GM12878 (cell line): Measurements from ENCODE around the gene ZMYND11. TPM values are rescaled to one million over a fixed set of nuclear protein-coding genes. Genes with fewer than 3 reads are reported as not detected.

ENCODE experiments used
- ATAC-seq: fragments of 200-7000 bp; cut with Tn5 transposase; 3 replicates; pipeline ENCODE4 v1.9.1; 2020; ENCODE audit warnings: mild to moderate bottlenecking, moderate library complexity
- BruUV-seq: library from RNA; stranded (reverse); fragments of 400-500 nt; replicated peaks from 2 replicates; lab custom pipeline; 2021; lab: Mats Ljungman, UMichigan
- CTCF ChIA-PET: fragments of 300-600 bp; sonication (Branson Sonifier 250); formaldehyde crosslinking; extraction: SDS; loops from one replicate; lab custom pipeline; 2021; ENCODE audit warnings: inconsistent platforms; lab: Yijun Ruan, JAX
- POLR2A ChIA-PET: fragments of 350-600 bp; formaldehyde crosslinking; extraction: SDS; loops from one replicate; lab custom pipeline; 2021; ENCODE audit warnings: inconsistent platforms; lab: Charles Lee
- RAD21 ChIA-PET: fragments of 300-600 bp; sonication (Branson Sonifier 250); formaldehyde crosslinking; loops from one replicate; lab custom pipeline; 2023; ENCODE audit warnings: antibody characterized with exemption; ENCODE audit not compliant: unreplicated experiment; lab: Charles Lee
- SMC1A ChIA-PET: fragments of 300-600 bp; sonication (Branson Sonifier 250); formaldehyde crosslinking; loops from one replicate; lab custom pipeline; 2023; ENCODE audit not compliant: unreplicated experiment, uncharacterized antibody; lab: Charles Lee
- DNase-seq: peaks from one replicate; pipeline ENCODE4 v3.0.0-alpha.2; 2011; ENCODE audit warnings: low read depth, low spot score
- FAIRE-seq: peaks from 3 replicates; lab custom pipeline; 2011; peaks lifted over from hg19 to GRCh38; lab: Jason Lieb, UNC
- H2AFZ ChIP-seq: 2 replicates; pipeline ENCODE4 v1.6.0; 2011; ENCODE audit warnings: low read depth, low read length, control low read depth; ENCODE audit not compliant: control insufficient read depth
- H3K27ac ChIP-seq: 2 replicates; pipeline ENCODE4 v1.5.1; 2011; ENCODE audit warnings: control low read depth; ENCODE audit not compliant: control insufficient read depth, insufficient read depth
- H3K27me3 ChIP-seq, 2 experiments: replicated peaks in 1 of 2; 2 replicates each; pipeline versions ENCODE4 v1.6.0 to v1.6.1; 2011; ENCODE audit warnings: low read length in 1 of 2; ENCODE audit not compliant: control insufficient read depth in 2 of 2, insufficient read depth in 2 of 2
- H3K36me3 ChIP-seq, 2 experiments: 2 replicates each; pipeline ENCODE4 v1.5.1; 2011; ENCODE audit warnings: low read length in 1 of 2; ENCODE audit not compliant: control insufficient read depth in 2 of 2, insufficient read depth in 2 of 2
- H3K4me1 ChIP-seq: 2 replicates; pipeline ENCODE4 v1.6.1; 2011; ENCODE audit warnings: mild to moderate bottlenecking, low read length, moderate library complexity, mixed read lengths; ENCODE audit not compliant: control insufficient read depth, insufficient read depth
- H3K4me2 ChIP-seq: 2 replicates; pipeline ENCODE4 v1.6.0; 2011; ENCODE audit warnings: control low read depth; ENCODE audit not compliant: control insufficient read depth, insufficient read depth
- H3K4me3 ChIP-seq: fragments of 200-600 bp; sonication (generic); 2 replicates; pipeline ENCODE4 v1.5.1; 2016
- H3K79me2 ChIP-seq: 2 replicates; pipeline ENCODE4 v1.6.0; 2011; ENCODE audit warnings: low read length; ENCODE audit not compliant: control insufficient read depth, insufficient read depth
- H3K9ac ChIP-seq: 2 replicates; pipeline ENCODE4 v1.8.0; 2011; ENCODE audit warnings: low read length, control low read depth, mixed read lengths; ENCODE audit not compliant: control insufficient read depth, insufficient read depth
- H3K9me3 ChIP-seq: replicated peaks from 3 replicates; pipeline ENCODE4 v1.5.1; 2011; ENCODE audit warnings: mild to moderate bottlenecking, low read length; ENCODE audit not compliant: control insufficient read depth, insufficient read depth
- H4K20me1 ChIP-seq: 2 replicates; pipeline ENCODE4 v1.6.0; 2011; ENCODE audit not compliant: control insufficient read depth, insufficient read depth
- ATF7 ChIP-seq: fragments of 450-650 bp; IDR thresholded peaks from 2 replicates; pipeline ENCODE4 v1.6.1; 2016; ENCODE audit warnings: low read depth, mild to moderate bottlenecking
- E2F4 ChIP-seq: IDR thresholded peaks from 2 replicates; pipeline ENCODE4 v1.6.1; 2012; ENCODE audit warnings: low read depth, low read length, improper control_type of control experiment
- EP300 ChIP-seq, 2 experiments: fragments of 150-350 bp in 1 of 2; IDR thresholded peaks; 2 replicates each; pipeline ENCODE4 v1.6.1; 2011 to 2012; ENCODE audit warnings: low read depth in 2 of 2, low read length in 2 of 2, borderline replicate concordance in 1 of 2, improper control_type of control experiment in 1 of 2, inconsistent platforms in 1 of 2; ENCODE audit not compliant: control insufficient read depth in 1 of 2
- PAX8 ChIP-seq: fragments of 450-650 bp; IDR thresholded peaks from 2 replicates; pipeline ENCODE4 v1.6.1; 2017; ENCODE audit warnings: mild to moderate bottlenecking, moderate library complexity
- PKNOX1 ChIP-seq: fragments of 450-650 bp; IDR thresholded peaks from 2 replicates; pipeline ENCODE4 v1.6.1; 2016; ENCODE audit warnings: mild to moderate bottlenecking
- RAD21 ChIP-seq: IDR thresholded peaks from 2 replicates; pipeline ENCODE4 v1.6.1; 2011; ENCODE audit warnings: mild to moderate bottlenecking, low read depth, low read length, moderate library complexity; ENCODE audit not compliant: insufficient read depth
- STAT3 ChIP-seq: IDR thresholded peaks from 2 replicates; pipeline ENCODE4 v1.6.1; 2011; ENCODE audit warnings: low read depth, low read length, improper control_type of control experiment
- YBX1 ChIP-seq: fragments of 450-650 bp; IDR thresholded peaks from 2 replicates; pipeline ENCODE4 v1.6.1; 2016; ENCODE audit warnings: antibody characterized with exemption
- ZBED1 ChIP-seq: IDR thresholded peaks from 2 replicates; pipeline ENCODE4 v1.6.1; 2016; ENCODE audit warnings: borderline replicate concordance
- ZBTB40 ChIP-seq: fragments of 450-650 bp; IDR thresholded peaks from 2 replicates; pipeline ENCODE4 v1.6.1; 2016; ENCODE audit warnings: mild to moderate bottlenecking, moderate library complexity, borderline replicate concordance
- whole genome bisulfite sequencing: methylation state at CpG from one replicate; pipeline ENCODE4 v1.1.6; 2016; ENCODE audit warnings: low lambda C conversion rate; ENCODE audit not compliant: insufficient replicate concordance, insufficient coverage; ENCODE audit errors: missing lambda C conversion rate; 5-methylcytosine and 5-hydroxymethylcytosine counted together
- in situ Hi-C: fragments of 300-500 bp; cut with MboI; formaldehyde crosslinking; loops from 9 replicates; pipeline ENCODE4 v1.14.3; 2018; ENCODE audit warnings: mixed read lengths
- intact Hi-C: fragments of 100-400 bp; cut with micrococcal nuclease; formaldehyde crosslinking; loops from one replicate; pipeline ENCODE4 v1.14.2; 2022; ENCODE audit not compliant: unreplicated experiment
- polyA plus RNA-seq, 11 experiments: library from polyadenylated mRNA; depleted of rRNA in 4 of 11; unstranded in 6 of 11; stranded (reverse) in 5 of 11; fragments of >200 nt; fragmentation: Nextera tagmentation in 4 of 11; fragmentation: Illumina TruSeq in 1 of 11; extraction: Ambion mirVana in 4 of 11; extraction: Trizol in 1 of 11; gene quantifications; 1 replicate in 1 of 11; 2 replicates in 10 of 11; pipeline versions ENCODE4 v1.2.1 to v1.2.3, GENCODE V29; 2011 to 2016; ENCODE audit warnings: inconsistent platforms in 2 of 11, missing spikeins in 2 of 11, low read depth in 1 of 11
- total RNA-seq, 4 experiments: library from RNA; depleted of rRNA in 3 of 4; stranded (reverse); fragments of >200 nt in 3 of 4; fragmentation: Illumina TruSeq in 1 of 4; extraction: Trizol in 1 of 4; gene quantifications; 2 replicates each; pipeline versions ENCODE4 v1.2.1 to v1.2.3, GENCODE V29; 2013 to 2021

Gene ZMYND11
- total and polyA plus RNA-seq, 10 of the 15 experiments (the other 5 are each of a cell fraction or from before 2014, with no cell fraction given) = 3.3 to 24.4 (median 13.1) TPM

GRCh38 chr10:188546-188945 is 53.3 kb downstream of the ZMYND11 start:
- Histone ChIP-seq H3K9ac (no peak overlapping the region), H3K79me2 (no peaks in the 10 kb centered on the region), H3K4me1 (no peaks in the 10 kb centered on the region), H3K4me3 (no peak overlapping the region), H3K36me3 (peaks cover 2 to 4% of the 10 kb centered on the region in 2 experiments; a peak in 3 of 4 replicates), H3K9me3 (no peaks in the 10 kb centered on the region; the same call in 2 of the 3 replicates), H2AFZ (no peak overlapping the region), H3K4me2 (no peak overlapping the region), H3K27me3 (no peaks in the 10 kb centered on the region), H4K20me1 (no peaks in the 10 kb centered on the region), H3K27ac (no peak overlapping the region)
- ChIA-PET CTCF (no interaction called here), SMC1A (interaction anchor here (1.2 kb wide), 1 partner anchor 30 kb away, joined by 4 read pairs; no protein-coding TSS in a partner anchor), POLR2A (no interaction called here), RAD21 (no interaction called here)
- in situ Hi-C loops (no loop called here), intact Hi-C loops (no loop called here)
- FAIRE-seq = no peak
- no peak for ATAC-seq
- 50% methylated on average over 1 of the region's 2 CpGs for WGBS
- no peak for DNase-seq
- no TSS peak for BruUV-seq
- TF ChIP-seq RAD21 = no peak
- TF ChIP-seq ZBTB40 = no peak
- TF ChIP-seq ATF7 = no peak
- TF ChIP-seq STAT3 = no peak
- no peak for TF ChIP-seq ZBED1
- TF ChIP-seq YBX1 = no peak
- no peak for TF ChIP-seq PAX8
- no peak for TF ChIP-seq EP300 (IDR thresholded peaks at IDR 0.05; ENCODE audit: borderline replicate concordance in 1 of 2, control insufficient read depth in 1 of 2, low read depth in 2 of 2, low read length in 2 of 2)
- no peak for TF ChIP-seq PKNOX1
- TF ChIP-seq E2F4 = no peak
